A673 (cell line): ENCODE data around the gene SPARCL1.

ENCODE experiments used
- CTCF ChIP-seq: fragments of 300-800, 200-600 bp; sonication (generic); conservative IDR thresholded peaks from 2 replicates; pipeline ENCODE4 v1.5.1; 2017; ENCODE audit warnings: low read depth, mild to moderate bottlenecking, antibody characterized with exemption, low read length, moderate library complexity, mixed read lengths
- EZH2 ChIP-seq: fragments of 200-600 bp; sonication (generic); IDR thresholded peaks from 2 replicates; pipeline ENCODE4 v1.6.1; 2017; ENCODE audit warnings: borderline replicate concordance, low read depth, mild to moderate bottlenecking, mixed read lengths, antibody characterized with exemption, low read length; ENCODE audit not compliant: poor library complexity, severe bottlenecking

DNA sequence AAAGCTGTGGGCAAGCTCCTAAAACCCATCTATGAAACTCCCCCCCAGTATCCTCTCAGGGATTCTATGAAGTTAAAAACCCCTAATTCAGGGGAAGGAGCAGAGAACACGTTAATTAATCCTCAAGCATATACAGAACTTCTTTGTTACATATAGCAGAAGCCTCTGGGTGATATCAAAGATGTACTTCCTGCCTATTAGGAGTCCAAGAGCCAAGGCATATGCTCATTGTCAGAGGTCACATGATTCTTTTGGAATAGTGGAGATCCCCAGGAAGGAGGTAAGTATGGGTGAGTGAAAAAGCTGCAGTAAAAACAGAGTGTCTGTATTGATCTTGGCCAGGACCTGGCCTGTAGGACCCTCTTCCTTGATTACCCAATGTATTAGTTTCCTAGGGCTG, 2.9 kb upstream of the SPARCL1 start:
- TF ChIP-seq CTCF (no peak), EZH2 (no peak)
